OCI-LY7 (cell line): ENCODE results near the gene ZNF239. TPM values are rescaled to one million over a fixed set of nuclear protein-coding genes. Genes with fewer than 3 reads are reported as not detected.

Experiments
- BruUV-seq: library from RNA; stranded (reverse); fragments of 400-500 nt; replicated peaks from 2 replicates; lab custom pipeline; 2021; lab: Mats Ljungman, UMichigan
- CTCF ChIA-PET: fragments of 300-600 bp; sonication (Branson Sonifier 250); formaldehyde crosslinking; loops from one replicate; lab custom pipeline; 2022; ENCODE audit warnings: antibody characterized with exemption; ENCODE audit not compliant: unreplicated experiment; lab: Charles Lee
- POLR2A ChIA-PET: fragments of 300-600 bp; sonication (Branson Sonifier 250); formaldehyde crosslinking; loops from one replicate; lab custom pipeline; 2022; ENCODE audit warnings: antibody characterized with exemption; lab: Charles Lee
- DNase-seq: peaks from one replicate; pipeline ENCODE4 v3.0.0-alpha.2; 2015; ENCODE audit warnings: low spot score
- H2AFZ ChIP-seq: fragments of 200-600 bp; sonication (generic), shearing (Covaris generic); 2 replicates; pipeline ENCODE4 v1.6.1; 2014; ENCODE audit warnings: mild to moderate bottlenecking, antibody characterized with exemption, low read length, moderate library complexity
- H3K27ac ChIP-seq: fragments of 200-600 bp; sonication (generic); 2 replicates; pipeline ENCODE4 v1.5.1; 2014; ENCODE audit warnings: mixed run types, low read depth, mild to moderate bottlenecking, moderate library complexity, low read length, inconsistent platforms; ENCODE audit not compliant: poor library complexity, severe bottlenecking
- H3K36me3 ChIP-seq: fragments of 200-600 bp; sonication (generic); 2 replicates; pipeline ENCODE4 v1.6.1; 2014; ENCODE audit warnings: mild to moderate bottlenecking, antibody characterized with exemption, low read length, moderate library complexity, mixed read lengths; ENCODE audit not compliant: insufficient read depth
- H3K4me1 ChIP-seq: fragments of 200-600 bp; sonication (generic); 2 replicates; pipeline ENCODE4 v1.5.1; 2014; ENCODE audit warnings: mild to moderate bottlenecking, low read length; ENCODE audit not compliant: insufficient read depth, poor library complexity, severe bottlenecking
- H3K4me2 ChIP-seq: fragments of 200-600 bp; sonication (generic); 2 replicates; pipeline ENCODE4 v1.6.1; 2014; ENCODE audit warnings: mild to moderate bottlenecking, low read length
- H3K4me3 ChIP-seq: fragments of 200-600 bp; sonication (generic); 2 replicates; pipeline ENCODE4 v1.5.1; 2014; ENCODE audit warnings: mild to moderate bottlenecking, low read depth, low read length; ENCODE audit not compliant: poor library complexity, severe bottlenecking
- H3K79me2 ChIP-seq: fragments of 200-600 bp; sonication (generic); 2 replicates; pipeline ENCODE4 v1.6.1; 2016; ENCODE audit warnings: low read depth, mild to moderate bottlenecking, low read length, moderate library complexity, mixed read lengths; ENCODE audit not compliant: insufficient read depth
- H3K9me2 ChIP-seq: fragments of 200-600 bp; sonication (generic); 2 replicates; pipeline ENCODE4 v1.6.1; 2016; ENCODE audit warnings: mild to moderate bottlenecking, low read length, mixed read lengths; ENCODE audit not compliant: insufficient read depth
- H3K9me3 ChIP-seq: fragments of 200-600 bp; sonication (generic); 2 replicates; pipeline ENCODE4 v1.6.1; 2014; ENCODE audit warnings: mild to moderate bottlenecking, mixed run types, low read length, mixed read lengths
- H4K20me1 ChIP-seq: fragments of 200-600 bp; sonication (generic); 2 replicates; pipeline ENCODE4 v1.6.1; 2014; ENCODE audit warnings: mild to moderate bottlenecking, antibody characterized with exemption, low read length, moderate library complexity, mixed read lengths; ENCODE audit not compliant: insufficient read depth
- CTCF ChIP-seq: fragments of 200-600 bp; sonication (generic); conservative IDR thresholded peaks from 2 replicates; pipeline ENCODE4 v1.5.1; 2014; ENCODE audit warnings: mild to moderate bottlenecking, antibody characterized with exemption, low read length, moderate library complexity, mixed read lengths
- EZH2phosphoT487 ChIP-seq: fragments of 200-600 bp; sonication (generic); IDR thresholded peaks from 2 replicates; pipeline ENCODE4 v1.6.1; 2018; ENCODE audit warnings: low read depth, borderline replicate concordance, mild to moderate bottlenecking, mixed run types, antibody characterized with exemption, low read length, moderate library complexity, mixed read lengths
- intact Hi-C: fragments of 100-400 bp; cut with micrococcal nuclease; formaldehyde crosslinking; loops from one replicate; pipeline ENCODE4 v1.10.0; 2022; ENCODE audit not compliant: unreplicated experiment
- total RNA-seq, 2 experiments: library from RNA; depleted of rRNA in 1 of 2; stranded (reverse); fragments of >200 nt in 1 of 2; shearing (Covaris generic) in 1 of 2; gene quantifications; 2 replicates each; pipeline ENCODE4 v1.2.3, GENCODE V29; 2014 to 2022

The ZNF239 gene
- total RNA-seq, 2 experiments from 2014 or later = not detected

DNA sequence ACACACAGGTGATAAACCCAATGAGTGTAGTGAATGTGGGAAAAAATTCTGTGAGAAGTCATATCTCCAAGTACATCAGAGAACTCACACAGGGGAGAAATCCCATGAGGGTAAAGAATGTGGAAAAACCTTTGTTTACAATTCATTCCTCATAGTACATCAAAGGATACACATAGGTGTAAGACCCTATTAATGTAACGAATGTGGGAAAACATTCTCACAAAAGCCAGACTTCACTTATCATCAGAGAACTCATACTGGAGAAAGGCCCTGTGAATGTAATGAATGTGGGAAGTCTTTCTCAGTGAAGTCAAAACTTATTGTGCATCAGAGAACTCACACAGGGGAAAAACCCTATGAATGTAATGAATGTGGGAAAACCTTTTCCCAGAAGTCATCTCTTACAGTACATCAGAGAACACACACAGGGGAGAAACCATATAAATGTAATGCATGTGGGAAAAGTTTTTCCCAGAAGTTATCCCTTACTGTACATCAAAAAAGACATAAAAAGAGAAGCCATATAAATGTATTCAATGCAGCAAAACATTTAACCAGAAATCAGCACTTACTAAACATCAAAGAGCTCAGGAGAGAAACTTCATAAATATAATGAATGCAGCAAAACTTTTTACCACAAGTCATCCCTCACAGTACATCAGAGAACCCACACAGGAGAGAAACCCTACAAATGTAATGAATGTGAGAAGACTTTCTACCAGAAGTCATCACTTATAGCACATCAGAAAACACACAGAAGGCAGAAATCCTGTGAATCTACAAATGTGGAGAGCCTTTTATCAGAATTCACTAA is 49.8 kb downstream of the ZNF239 start:
- Histone ChIP-seq H4K20me1 (no peaks in the 10 kb centered on the region), H3K4me3 (no peak overlapping the region), H3K9me2 (no peaks in the 10 kb centered on the region), H3K9me3 (peaks cover 34% of the 10 kb centered on the region), H2AFZ (no peak overlapping the region), H3K79me2 (no peaks in the 10 kb centered on the region), H3K36me3 (no peaks in the 10 kb centered on the region), H3K4me1 (no peaks in the 10 kb centered on the region), H3K4me2 (no peak overlapping the region), H3K27ac (no peak overlapping the region)
- intact Hi-C loops = no loop called here
- no peak for DNase-seq
- TF ChIP-seq CTCF (no peak), EZH2phosphoT487 (no peak)
- ChIA-PET POLR2A (no interaction called here), CTCF (no interaction called here)
- no TSS peak for BruUV-seq

Other genes with a start within 250 kb of the ZNF239 start
- gene FXYD4, start 203.0 kb downstream of the ZNF239 start, total RNA-seq (2014; rRNA removed; shearing (Covaris generic)) = not detected in 2 replicates
- gene FXYD4, start 203.0 kb downstream of the ZNF239 start, total RNA-seq (2022) = not detected in 2 replicates
- 280 and 354 TPM in 2 replicates for gene HNRNPF, start 165.4 kb downstream of the ZNF239 start, total RNA-seq (2014; rRNA removed; shearing (Covaris generic))
- 286 and 340 TPM in 2 replicates for gene HNRNPF, start 165.4 kb downstream of the ZNF239 start, total RNA-seq (2022)
- gene ZNF487, start 137.5 kb downstream of the ZNF239 start, total RNA-seq (2014; rRNA removed; shearing (Covaris generic)) = 6.5 and 8.1 TPM in 2 replicates
- gene ZNF487, start 137.5 kb downstream of the ZNF239 start, total RNA-seq (2022) = 3.5 and 5.0 TPM in 2 replicates
- 2.9 and 9.9 TPM in 2 replicates for gene ZNF485, start 31.8 kb upstream of the ZNF239 start, total RNA-seq (2014; rRNA removed; shearing (Covaris generic))
- 6.4 and 7.9 TPM in 2 replicates for gene ZNF485, start 31.8 kb upstream of the ZNF239 start, total RNA-seq (2022)
- gene ZNF32, start 74.3 kb upstream of the ZNF239 start, total RNA-seq (2014; rRNA removed; shearing (Covaris generic)) = not detected in 2 replicates
- not detected in 2 replicates for gene ZNF32, start 74.3 kb upstream of the ZNF239 start, total RNA-seq (2022)